Stimulated activated CD4-positive, alpha-beta T cell treated with anti-CD3 and anti-CD28 coated beads, Interleukin-4, amount 100 ng/mL, for 4 hours (primary cell): ENCODE data around the gene RYK.

Experiments used
- DNase-seq, 2 experiments: peaks; one replicate each; pipeline ENCODE4 v3.0.0-alpha.2; 2020

The RYK gene

DNA sequence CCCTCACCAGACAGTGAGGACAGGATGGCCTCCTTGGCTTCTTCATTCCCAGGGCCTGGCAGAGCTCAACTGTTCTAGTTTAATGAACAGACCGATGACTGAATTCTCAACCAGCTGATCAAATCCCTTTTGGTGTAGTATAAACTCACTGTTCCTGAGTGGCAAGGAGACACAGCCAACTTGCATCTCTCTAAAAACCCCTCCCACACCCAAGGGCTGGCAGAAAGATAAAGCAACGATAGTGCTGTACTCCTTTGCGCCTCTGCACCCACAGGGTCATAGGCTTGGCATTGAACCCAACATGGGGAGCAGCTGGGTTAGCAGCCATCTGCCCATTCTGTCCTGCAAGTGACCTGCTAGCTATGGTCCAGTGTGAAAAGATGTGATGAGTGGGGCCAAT, 103.2 kb downstream of the RYK start:
- no peak for DNase-seq

DNA sequence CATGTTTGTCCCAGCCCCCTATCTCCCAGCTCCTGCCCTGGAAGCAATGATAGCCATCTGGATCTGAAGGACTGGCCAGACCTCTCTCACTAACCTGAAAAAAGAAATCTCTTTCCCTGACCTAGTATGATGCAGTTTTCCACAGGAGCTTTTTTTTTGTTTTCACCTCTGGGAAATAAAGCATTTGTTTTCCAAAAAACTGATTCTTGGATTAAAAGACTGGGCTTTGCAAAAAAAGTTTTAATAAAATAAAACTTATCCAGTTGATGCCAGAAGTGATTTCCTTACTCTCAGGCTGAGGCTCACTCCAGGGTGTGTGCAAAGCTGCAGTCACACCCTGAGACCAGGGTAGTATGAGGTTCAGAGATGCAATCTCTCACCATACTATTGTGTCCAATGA, 104.0 kb downstream of the RYK start:
- DNase-seq, result no peak

DNA sequence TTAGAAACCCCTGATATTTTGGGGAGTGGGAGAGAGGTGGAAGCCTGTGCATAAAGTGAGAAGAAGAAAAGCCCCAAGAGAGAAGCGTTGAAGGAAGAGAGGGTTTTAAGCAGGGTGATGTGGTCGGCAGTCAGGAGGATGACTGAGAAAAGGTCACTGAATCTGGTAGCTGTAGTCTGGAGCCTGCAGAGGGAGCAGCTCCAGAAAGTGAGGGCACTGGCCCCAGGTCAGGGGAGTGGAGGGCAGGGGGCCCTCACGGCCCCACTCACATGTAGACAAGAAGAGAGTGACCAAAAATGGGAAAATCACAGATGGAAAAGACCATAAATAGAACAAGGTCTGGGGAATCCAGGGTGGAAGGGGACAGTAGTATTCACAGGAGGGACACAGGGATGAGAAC, 105.5 kb downstream of the RYK start:
- DNase-seq, result no peak

DNA sequence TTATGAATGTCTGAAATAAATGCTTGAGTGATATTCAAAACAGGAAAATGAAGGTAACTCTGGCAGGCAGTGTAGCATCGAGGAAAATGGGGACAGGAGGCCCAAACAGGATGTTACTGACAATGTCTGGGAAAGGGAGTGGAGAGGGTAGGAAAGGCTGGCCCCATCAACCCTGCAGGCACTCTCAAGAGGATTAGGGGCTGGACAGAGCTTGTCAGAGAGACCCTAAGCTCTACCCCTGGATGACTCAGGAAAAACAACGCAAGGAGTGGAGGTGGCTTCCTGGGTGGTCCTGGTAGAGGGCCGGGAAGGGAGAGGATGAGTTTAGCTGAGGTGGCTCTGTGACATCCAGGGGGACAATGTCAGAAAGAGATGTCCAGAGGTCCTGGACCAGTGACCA, 106.0 kb downstream of the RYK start:
- DNase-seq, result no peak

DNA sequence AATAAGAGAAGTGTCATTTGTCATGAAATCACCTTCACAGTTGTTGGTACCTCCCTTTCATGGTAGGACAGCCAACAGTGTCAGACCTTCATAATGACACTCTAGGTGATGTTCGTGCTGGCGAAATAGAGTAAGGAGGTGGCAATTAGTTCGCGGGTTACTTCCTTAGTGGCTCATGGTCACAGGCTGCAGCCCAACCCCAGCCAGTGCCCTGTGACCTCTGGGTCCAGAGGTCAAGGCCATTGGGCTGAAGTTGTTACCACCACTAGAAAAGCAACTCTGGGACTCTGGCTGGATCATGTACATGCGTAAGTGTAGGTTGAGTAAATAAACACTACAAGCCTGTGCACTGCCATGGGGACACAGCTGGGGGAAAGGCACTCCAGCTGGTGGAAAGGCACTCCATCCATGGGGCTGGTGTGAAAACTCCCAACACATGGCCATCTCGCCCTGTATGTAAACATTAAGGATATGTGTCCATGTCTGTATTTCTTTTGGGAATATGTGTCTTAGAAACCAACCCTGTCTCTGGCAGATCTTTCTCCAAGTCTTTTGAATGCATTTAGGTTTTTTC, 106.7 kb downstream of the RYK start:
- no peak for DNase-seq

DNA sequence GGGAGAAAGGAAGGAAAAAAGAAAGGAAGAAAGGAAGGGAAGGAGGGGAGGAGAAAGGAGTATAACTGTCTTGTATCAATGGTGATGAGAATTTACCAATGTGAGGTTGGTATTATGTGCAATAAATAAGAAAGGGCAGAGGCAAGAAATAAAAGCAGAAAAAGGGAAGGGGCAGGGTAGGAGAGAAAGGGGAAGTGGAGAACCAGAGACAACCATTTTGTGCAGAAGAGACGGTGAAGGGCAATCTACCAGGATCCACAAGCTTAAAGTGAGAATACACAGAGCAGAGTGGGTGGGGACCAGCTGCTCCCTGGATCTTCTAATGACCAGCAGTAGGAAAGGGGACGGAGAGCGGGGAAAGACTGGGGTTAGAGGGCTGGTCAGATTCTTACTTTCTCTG, 114.1 kb downstream of the RYK start:
- DNase-seq, result no peak

DNA sequence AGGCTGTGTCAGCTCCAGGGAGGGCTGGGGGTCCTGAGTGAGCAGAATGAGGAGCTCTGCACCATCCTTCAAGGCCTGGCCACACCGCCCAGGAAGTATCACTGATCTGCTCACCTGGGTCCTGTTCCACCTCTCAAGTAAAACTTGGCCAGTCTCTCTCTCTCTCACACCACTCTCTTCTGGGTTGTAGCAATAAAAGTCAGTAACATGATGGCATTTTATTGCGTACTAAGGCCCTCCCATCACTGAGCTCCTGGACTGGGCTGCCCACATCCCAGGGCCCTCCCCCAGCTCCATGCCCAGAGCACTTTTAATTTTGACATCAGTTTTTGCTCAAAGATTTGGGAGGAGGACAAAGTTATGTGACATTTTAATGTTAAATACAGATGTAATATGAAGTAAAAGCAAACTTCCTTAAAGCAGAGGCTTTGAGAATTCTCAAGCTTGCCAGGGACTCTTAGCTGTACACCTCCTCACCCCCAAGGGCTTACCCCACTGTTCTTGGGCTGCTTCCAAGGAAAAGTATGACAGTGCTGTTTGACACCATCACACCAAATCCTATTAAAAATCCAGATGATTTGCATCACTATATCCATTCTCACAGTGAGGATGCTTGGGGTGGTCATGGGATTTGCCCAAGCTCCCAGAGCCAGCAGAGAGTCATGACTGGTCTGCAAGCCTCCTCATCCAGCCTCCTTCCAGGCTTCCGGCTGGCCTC, 115.8 kb downstream of the RYK start:
- DNase-seq, result no peak

DNA sequence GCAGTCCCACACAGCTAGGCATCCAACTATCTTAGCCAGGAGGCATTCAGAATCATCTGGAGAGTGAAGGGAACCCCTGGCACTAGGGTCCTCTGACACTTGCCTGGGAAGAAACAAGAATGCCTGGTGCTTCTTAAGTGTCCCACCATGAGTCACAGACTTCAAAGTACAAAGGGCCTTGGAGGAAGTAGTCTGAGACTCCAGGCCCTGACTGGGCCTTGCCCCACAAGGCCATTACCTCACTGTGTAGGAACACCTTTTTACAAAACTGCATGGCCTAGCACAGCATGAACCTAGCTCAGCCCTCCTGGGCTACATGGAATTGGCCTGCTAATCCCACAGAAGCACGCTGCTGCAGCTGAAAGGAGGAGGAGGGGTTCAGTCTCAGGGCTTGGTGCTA, 116.4 kb downstream of the RYK start:
- no peak for DNase-seq

DNA sequence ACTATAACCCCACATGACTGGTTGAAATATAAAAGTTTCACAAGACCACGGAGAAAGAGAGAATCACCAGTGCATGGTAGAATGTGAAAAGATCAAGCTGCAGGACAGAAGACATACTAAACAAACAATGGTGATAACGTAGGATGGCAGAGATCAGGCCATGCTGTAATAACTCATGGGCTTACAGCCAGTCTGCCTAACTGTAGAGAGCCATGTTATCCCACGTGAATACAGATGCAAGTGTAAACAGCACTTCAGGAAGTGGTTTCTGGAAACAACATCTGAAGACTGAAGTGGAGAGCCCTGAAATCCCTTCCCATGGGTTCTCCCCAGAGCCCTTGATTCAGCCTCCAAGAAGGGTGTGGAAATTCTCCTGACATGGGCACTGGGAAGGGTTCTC, 117.7 kb downstream of the RYK start:
- no peak for DNase-seq

DNA sequence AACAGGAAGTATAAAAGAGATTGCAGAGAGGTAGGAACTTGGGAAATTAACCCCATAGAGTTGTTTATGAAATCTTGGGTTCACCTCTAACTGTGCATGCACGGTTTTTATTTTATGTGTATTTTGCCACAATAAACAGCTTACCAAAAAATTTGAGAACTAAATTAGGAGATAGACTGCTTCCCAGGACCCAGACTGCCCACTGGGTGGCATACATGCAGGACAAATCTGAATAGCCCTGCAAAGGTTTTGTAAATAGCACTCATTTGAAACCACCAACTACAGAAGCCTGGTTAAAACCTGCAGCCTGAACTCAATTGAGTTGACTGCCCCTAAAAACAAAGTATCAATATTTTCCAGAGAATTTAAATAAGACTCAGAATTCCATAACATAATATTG, 124.5 kb downstream of the RYK start:
- DNase-seq, result no peak

DNA sequence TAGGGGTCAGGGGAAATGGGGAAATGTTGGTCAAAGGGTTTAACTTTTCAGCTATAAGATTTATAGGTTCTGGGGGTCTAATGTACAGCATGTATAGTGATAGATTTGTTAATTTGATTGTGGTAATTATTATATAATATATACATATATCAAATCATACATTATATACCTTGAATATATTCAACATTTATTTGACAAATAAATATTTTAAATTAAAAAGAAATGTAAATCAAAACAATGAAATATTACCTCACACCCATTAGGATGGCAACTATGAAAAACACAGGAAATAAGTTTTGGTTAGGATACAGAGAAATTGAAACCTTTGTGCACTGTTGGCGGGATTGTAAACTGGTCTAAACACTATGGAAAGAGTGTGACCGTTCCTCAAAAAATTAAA, 135.9 kb downstream of the RYK start:
- no peak for DNase-seq

DNA sequence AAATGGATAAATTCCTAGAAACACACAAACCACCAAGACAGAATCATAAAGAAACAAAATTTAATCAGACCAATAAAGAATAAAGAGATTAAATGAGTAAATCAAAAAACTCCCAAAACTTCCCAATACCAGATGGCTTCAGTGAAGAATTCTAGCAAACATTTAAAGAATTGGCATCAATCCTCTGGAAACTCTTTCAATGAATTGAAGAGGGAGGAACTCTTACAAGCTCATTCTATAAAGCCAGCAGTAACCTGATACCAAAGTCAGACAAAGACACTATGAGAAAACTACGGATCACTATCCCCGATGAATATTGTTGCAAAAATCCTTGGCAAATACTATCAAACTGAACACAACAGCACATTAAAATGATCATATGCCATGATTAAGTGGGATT, 139.0 kb downstream of the RYK start:
- DNase-seq, result no peak

DNA sequence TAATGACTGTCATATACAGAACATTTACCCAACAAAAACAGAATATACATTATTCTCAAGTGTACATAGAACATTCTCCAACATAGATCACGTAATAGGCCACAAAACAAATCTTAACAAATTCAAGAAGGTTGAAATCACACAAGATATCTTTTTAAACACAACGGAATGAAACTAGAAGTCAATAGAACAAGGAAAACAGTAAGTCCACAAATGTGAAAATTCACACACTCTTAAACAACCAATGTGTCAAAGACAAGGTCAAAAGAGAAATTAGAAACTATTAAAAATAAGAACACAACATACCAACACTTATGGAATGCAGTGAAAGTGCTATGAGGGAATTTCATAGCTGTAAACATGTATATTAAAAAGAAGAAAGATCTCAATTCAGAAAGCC, 139.7 kb downstream of the RYK start:
- DNase-seq, result no peak
